BE2C (cell line): ENCODE results near the gene RRP1B.

Experiments
- DNase-seq: peaks from one replicate; pipeline ENCODE4 v3.0.0-alpha.2; 2020
- H3K27me3 ChIP-seq: fragments of 250-450 bp; sonication (Bioruptor Pico); 2 replicates; pipeline ENCODE4 v1.5.1; 2020; ENCODE audit warnings: mild to moderate bottlenecking
- H3K36me3 ChIP-seq: fragments of 250-450 bp; sonication (Bioruptor Pico); 2 replicates; pipeline ENCODE4 v1.5.1; 2020; ENCODE audit warnings: mild to moderate bottlenecking
- H3K4me1 ChIP-seq: fragments of 250-450 bp; sonication (Bioruptor Pico); 2 replicates; pipeline ENCODE4 v1.5.1; 2020
- H3K4me3 ChIP-seq: 2 replicates; pipeline ENCODE4 v1.5.1; 2011; ENCODE audit warnings: low read depth, low read length
- H3K9me3 ChIP-seq: fragments of 250-450 bp; sonication (Bioruptor Pico); 2 replicates; pipeline ENCODE4 v1.5.1; 2020
- CTCF ChIP-seq: IDR thresholded peaks from 2 replicates; pipeline ENCODE4 v1.5.1; 2012; ENCODE audit warnings: mild to moderate bottlenecking, low read depth, low read length

RRP1B gene

GRCh38 chr21:43699933-43700599, 40.7 kb downstream of the RRP1B start:
- no peak for TF ChIP-seq CTCF
- peaks cover 6% of the 10 kb centered on the region for H3K36me3 ChIP-seq
- DNase-seq: no peak
- no peaks in the 10 kb centered on the region for H3K27me3 ChIP-seq
- H3K9me3 ChIP-seq: no peaks in the 10 kb centered on the region
- no peak overlapping the region for H3K4me3 ChIP-seq
- no peaks in the 10 kb centered on the region for H3K4me1 ChIP-seq

- no peaks in the 10 kb centered on the region for H3K36me3 ChIP-seq
- no peaks in the 10 kb centered on the region for H3K27me3 ChIP-seq
- no peaks in the 10 kb centered on the region for H3K9me3 ChIP-seq
- H3K4me1 ChIP-seq: no peaks in the 10 kb centered on the region
- H3K4me3 ChIP-seq: no peak overlapping the region
- no peak for DNase-seq
- TF ChIP-seq CTCF: no peak
Measured at GRCh38 chr21:43701936-43702784, 42.8 kb downstream of the RRP1B start.

GRCh38 chr21:43702785-43703034, 43.4 kb downstream of the RRP1B start:
- H3K36me3 ChIP-seq: no peaks in the 10 kb centered on the region
- DNase-seq: no peak
- no peaks in the 10 kb centered on the region for H3K4me1 ChIP-seq
- H3K4me3 ChIP-seq: no peak overlapping the region
- H3K9me3 ChIP-seq: no peaks in the 10 kb centered on the region
- no peak for TF ChIP-seq CTCF
- no peaks in the 10 kb centered on the region for H3K27me3 ChIP-seq

- no peak for TF ChIP-seq CTCF
- Histone ChIP-seq H3K4me1 (no peaks in the 10 kb centered on the region), H3K27me3 (no peaks in the 10 kb centered on the region), H3K36me3 (no peaks in the 10 kb centered on the region), H3K4me3 (no peak overlapping the region), H3K9me3 (no peaks in the 10 kb centered on the region)
- no peak for DNase-seq
Measured at GRCh38 chr21:43703035-43703880, 43.9 kb downstream of the RRP1B start.

- Histone ChIP-seq H3K4me3 (no peak overlapping the region), H3K9me3 (no peaks in the 10 kb centered on the region), H3K36me3 (no peaks in the 10 kb centered on the region), H3K4me1 (no peaks in the 10 kb centered on the region), H3K27me3 (no peaks in the 10 kb centered on the region)
- no peak for TF ChIP-seq CTCF
- DNase-seq: no peak
Measured at GRCh38 chr21:43707462-43707861, 48.1 kb downstream of the RRP1B start.
